Measurements from ENCODE around the gene C16orf74. TPM values are rescaled to one million over a fixed set of nuclear protein-coding genes. Genes with fewer than 3 reads are reported as not detected.

Gene C16orf74
- total and polyA plus RNA-seq, 2 of the 8 experiments (the other 6 are each of a cell fraction or from before 2014, with no cell fraction given), result 7.3 to 9.3 TPM

GRCh38 chr16:85699628-85700027 is 51.3 kb downstream of the C16orf74 start (continued):
- TF ChIP-seq ASH2L (IDR thresholded peaks at IDR 0.05; ENCODE audit: low read length), result no peak
